ENCODE data around the gene PRRT1B.

GRCh38 chr9:131525643-131526565, 19.4 kb upstream of the PRRT1B start:
- TF ChIP-seq CTCF (IDR thresholded peaks at IDR 0.05), result no peak
- no peak for TF ChIP-seq EZH2 (IDR thresholded peaks at IDR 0.05; ENCODE audit: borderline replicate concordance, insufficient read depth, low read depth, low read length, poor library complexity, severe bottlenecking)
